Measurements from ENCODE around the gene KCNH1.

DNA sequence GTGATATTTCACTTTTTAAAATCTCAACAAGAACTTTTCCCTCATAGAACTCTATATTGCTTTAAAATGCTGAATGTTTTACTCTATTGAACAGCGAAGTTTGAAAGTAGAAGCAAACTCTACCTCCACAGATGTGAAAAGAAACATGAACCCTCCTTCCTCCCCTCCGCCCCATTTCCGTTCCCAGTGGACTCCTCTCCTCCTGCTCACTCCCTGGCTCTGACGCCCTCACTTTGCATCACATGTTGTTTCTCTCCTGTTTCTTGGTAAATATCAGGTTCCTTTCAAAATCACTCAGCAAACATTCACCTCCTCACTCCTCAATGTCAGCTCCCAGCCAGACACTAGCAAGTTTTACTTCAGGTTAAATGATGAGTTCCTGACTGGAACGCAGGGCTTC is 34.6 kb downstream of the KCNH1 start:
- TF ChIP-seq, protein P1, sequence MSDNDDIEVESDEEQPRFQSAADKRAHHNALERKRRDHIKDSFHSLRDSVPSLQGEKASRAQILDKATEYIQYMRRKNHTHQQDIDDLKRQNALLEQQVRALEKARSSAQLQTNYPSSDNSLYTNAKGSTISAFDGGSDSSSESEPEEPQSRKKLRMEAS (IDR thresholded peaks at IDR 0.05), result no peak
- TF ChIP-seq YY1 (IDR thresholded peaks at IDR 0.05) (no peak), RAD21 (IDR thresholded peaks at IDR 0.05) (no peak), TAF1 (conservative IDR thresholded peaks at IDR 0.05) (no peak), SP1 (IDR thresholded peaks at IDR 0.05) (no peak), JUND (IDR thresholded peaks at IDR 0.05) (no peak)
- TF ChIP-seq, protein P2, sequence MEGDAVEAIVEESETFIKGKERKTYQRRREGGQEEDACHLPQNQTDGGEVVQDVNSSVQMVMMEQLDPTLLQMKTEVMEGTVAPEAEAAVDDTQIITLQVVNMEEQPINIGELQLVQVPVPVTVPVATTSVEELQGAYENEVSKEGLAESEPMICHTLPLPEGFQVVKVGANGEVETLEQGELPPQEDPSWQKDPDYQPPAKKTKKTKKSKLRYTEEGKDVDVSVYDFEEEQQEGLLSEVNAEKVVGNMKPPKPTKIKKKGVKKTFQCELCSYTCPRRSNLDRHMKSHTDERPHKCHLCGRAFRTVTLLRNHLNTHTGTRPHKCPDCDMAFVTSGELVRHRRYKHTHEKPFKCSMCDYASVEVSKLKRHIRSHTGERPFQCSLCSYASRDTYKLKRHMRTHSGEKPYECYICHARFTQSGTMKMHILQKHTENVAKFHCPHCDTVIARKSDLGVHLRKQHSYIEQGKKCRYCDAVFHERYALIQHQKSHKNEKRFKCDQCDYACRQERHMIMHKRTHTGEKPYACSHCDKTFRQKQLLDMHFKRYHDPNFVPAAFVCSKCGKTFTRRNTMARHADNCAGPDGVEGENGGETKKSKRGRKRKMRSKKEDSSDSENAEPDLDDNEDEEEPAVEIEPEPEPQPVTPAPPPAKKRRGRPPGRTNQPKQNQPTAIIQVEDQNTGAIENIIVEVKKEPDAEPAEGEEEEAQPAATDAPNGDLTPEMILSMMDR (IDR thresholded peaks at IDR 0.05; ENCODE audit: low read depth, low read length, missing input control), result no peak
- TF ChIP-seq, protein P3, sequence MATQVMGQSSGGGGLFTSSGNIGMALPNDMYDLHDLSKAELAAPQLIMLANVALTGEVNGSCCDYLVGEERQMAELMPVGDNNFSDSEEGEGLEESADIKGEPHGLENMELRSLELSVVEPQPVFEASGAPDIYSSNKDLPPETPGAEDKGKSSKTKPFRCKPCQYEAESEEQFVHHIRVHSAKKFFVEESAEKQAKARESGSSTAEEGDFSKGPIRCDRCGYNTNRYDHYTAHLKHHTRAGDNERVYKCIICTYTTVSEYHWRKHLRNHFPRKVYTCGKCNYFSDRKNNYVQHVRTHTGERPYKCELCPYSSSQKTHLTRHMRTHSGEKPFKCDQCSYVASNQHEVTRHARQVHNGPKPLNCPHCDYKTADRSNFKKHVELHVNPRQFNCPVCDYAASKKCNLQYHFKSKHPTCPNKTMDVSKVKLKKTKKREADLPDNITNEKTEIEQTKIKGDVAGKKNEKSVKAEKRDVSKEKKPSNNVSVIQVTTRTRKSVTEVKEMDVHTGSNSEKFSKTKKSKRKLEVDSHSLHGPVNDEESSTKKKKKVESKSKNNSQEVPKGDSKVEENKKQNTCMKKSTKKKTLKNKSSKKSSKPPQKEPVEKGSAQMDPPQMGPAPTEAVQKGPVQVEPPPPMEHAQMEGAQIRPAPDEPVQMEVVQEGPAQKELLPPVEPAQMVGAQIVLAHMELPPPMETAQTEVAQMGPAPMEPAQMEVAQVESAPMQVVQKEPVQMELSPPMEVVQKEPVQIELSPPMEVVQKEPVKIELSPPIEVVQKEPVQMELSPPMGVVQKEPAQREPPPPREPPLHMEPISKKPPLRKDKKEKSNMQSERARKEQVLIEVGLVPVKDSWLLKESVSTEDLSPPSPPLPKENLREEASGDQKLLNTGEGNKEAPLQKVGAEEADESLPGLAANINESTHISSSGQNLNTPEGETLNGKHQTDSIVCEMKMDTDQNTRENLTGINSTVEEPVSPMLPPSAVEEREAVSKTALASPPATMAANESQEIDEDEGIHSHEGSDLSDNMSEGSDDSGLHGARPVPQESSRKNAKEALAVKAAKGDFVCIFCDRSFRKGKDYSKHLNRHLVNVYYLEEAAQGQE (IDR thresholded peaks at IDR 0.05), result no peak
